Activated CD8-positive, alpha-beta memory T cell treated with anti-CD3 and anti-CD28 coated beads, Interleukin-2, amount 50 U/mL, for 4 hours (primary cell): Measurements from ENCODE around the gene ZSCAN31.
"Not testable (repeated sequence)": the region's sequence is repeated elsewhere in the genome, so short reads cannot be mapped to it uniquely, and the experiment has no call there.

Experiments used
- DNase-seq: peaks from one replicate; pipeline ENCODE4 v3.0.0-alpha.2; 2020

ZSCAN31 gene

DNA sequence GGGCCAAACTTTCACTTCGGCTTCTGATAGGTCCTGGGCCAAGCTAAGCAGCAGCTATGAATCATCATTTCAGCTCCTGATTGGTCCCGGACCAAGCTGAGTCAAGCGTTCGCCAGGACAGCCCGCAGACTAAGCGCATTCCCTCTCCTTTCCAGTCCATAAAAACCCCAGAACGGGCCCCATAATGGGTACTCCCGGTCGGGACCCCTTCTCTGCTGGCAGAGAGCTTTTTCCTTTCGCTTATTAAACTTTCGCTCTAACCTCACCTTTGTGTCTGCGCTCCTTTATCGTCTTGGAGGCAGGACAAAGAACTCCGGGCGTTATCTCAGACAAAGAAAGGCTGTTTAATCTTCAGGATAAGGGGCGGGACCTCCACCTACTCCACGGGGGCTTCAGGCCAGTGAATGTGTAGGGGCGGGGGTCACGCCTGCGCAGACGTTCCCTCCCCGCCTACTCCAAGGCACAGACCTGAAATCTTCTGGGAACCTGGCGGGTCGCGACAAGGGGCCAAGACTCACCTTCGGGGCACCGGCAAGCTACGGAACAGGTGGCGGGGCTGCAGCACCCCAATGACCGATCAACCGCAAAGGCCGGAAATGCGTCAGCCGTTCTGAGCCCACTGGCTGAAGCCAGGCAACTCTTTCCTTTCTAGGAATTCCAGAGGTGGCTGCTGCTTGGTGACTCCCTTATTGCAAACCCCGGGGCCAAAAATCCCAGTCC lies at the start of gene ZSCAN31:
Gene ZSCAN31 (minus strand): TSS at position 585 of the 720 bp plus-strand sequence. CDS start 6,465 bp downstream, outside the sequence.
- DNase-seq = peak; percentile 76

DNA sequence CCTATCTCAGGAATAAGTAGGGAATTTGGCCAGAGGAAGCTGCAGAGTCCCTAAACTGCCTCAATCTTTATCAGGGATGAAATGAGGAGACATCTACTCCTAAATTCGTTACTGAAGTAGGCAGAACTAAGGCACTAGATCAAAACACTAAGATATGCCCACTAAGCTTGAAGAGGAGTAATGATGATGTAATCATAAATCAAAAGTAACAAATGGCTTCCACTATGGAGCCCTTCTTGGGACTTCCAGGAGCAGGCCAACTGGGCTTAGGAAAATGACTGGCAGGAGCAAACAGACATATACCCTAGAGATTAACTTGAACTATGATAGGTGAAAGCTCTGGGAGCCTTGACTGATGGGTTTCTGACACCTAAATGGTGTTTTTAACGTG lies 48.2 kb upstream of the ZSCAN31 start:
- no peak for DNase-seq

DNA sequence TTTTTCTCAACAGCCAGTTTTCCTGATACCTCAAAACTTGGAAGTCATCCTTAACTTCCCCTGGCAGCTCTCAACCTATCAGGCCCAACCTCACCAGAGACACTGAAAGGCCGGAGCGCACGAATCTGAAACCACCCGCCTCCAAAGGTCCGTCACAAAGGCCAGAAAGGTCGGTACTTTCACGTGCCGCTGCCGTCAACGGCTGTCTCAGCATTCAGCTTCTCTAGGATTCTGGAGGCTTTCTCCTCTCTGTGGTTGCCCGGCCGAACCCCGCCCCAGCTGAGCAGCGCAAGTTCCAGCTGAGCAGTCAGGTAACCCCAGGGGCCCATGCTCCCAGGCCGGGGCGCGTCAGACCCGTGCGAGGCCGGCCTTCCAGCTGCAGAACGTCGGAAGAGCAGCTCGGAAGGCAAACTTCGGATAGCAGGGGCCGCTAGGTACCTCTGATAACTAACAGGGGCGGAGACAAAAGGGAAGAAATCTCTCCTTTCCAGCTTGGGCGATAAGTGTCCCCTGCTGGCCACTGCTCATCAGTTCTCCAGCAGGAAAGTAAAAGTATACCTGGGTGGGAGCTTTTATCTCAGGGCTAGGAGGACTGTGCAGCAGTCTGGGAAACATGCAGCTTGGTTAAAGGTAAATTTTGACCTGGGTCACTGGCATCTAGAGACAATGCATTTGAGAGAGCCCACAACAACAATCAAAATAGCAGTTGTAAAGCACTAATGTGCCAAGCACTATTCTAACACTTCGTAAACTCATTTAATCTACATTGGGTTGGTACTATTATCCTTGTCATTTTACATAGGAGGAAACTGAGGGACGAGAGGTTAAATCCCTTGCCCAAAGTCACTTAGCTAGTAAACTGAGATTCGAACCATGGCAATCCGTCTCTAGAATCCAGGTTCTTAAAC lies 47.5 kb upstream of the ZSCAN31 start:
- DNase-seq = peak; percentile 44

DNA sequence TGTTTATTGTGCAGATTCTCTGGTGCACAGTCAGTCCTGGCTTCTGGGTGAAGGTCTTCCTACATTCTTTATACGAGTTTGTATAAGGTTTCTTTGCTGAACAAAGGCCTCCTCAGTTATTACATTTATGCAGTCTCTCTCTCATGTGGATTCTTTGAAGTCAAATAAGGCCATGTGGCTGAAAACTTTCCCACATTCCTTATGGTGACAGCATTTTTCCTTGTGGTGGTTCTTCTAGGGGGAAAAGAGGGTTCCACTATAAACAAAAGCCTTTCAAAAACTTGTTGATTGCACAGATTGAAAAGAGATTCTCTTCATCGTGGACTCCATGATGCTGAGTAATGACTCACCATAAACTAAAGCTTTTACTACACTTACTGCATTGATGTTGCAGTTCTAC lies 44.4 kb upstream of the ZSCAN31 start:
- DNase-seq = no peak

DNA sequence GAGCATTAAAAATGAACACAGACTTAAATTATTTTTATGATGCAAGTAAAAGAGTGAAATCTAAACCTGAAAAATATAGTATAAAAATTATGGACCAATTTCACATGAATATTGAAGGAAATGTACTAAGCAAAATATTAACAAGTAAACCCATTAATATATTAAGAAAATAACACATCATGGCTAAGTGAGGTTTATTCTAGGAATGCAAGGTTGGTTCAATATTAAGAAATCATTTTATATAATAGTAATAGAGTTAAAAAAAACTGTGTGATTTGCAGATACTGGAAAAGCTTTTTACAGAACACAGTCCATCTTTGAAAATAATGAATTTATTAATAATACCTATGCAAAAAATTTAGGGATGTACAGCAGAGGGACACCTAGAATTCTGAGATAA lies 42.7 kb upstream of the ZSCAN31 start:
- no peak for DNase-seq

DNA sequence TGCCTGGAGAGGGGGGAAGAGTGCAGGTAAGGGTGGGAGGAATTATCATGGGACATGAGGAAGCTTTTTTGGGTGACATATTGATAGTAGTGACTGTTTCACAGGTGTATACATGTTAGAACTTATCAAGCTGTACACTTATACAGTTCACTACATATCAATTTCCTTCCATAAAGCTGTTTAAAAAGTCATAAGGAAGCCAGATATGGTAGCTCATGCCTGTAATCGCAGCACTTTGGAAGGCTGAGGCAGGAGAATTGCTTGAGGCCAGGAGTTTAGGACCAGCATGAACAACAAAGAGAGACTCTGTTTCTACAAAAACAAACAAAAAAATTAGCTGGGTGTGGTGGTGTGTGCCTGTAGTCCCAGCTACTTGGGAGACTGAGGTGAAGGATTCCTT lies 41.9 kb upstream of the ZSCAN31 start:
- no peak for DNase-seq

DNA sequence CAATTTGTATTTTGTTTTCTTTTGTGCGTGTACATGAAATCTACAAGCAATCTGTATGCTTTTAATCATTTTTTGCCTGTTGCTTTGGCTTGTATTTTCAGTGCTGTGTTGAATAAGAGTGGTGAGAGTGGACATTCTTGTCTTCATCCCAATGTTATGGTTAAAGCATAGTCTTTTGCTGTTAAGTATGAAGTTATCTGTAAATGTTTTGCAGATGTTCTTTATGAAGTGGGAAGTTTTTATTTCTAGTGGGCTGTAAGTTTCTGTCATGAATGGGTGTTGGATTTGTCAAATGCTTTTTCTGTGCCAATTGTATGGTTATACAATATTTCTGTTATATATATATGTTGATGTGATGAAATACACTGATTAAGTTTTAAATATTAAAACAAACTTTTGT lies 38.0 kb upstream of the ZSCAN31 start:
- DNase-seq = no peak

DNA sequence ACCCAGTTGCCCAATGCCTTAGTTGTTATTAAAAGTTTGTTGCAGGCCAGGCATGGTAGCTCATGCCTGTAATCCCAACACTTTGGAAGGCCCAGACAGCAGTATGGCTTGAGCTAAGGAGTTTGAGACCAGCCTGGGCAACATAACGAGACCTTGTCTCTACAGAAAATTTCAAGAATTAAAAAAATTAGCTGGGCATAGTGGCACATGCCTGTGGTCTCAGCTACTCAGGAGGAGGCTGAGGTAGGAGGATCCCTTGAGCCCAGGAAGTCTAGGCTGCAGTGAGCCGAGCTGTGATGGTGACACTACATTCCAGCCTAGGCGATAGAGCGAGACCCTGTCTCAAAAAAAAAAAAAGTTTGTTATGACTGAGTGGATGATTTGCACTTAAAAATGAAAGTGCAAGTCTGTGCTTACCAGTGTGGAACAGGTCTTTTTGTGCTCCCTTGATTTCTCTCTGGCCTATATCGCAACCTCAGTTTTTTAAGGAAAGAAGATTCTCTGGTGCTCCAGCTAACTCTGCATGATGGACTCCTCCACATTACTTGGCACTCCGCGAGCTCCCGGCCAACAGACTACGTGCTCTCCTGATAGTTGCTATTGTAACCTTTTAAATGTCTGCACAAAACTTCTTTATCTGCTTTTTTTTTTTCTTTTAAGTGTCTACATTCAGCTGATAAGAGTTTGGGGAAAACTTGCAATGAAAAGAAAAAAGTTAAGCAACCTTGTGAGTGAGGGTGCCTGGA lies 35.9 kb upstream of the ZSCAN31 start:
- no peak for DNase-seq

DNA sequence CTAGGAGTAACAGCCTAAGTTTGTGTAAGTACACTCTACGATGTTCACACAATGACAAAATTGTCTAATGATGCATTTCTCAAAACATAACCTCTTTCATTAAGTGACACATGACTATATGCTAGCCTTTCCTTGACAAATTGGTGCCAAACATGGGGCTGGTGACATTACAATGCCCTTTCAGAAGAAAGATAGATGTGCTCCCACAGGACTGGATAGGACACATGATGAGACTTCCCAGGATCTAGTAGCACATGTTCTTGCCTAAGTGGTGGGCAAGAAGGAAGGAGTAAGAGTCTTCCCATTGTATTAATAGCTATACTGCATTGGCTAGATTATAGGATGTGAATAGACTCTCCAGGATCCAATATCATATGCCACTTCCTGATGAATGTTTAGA lies 35.3 kb upstream of the ZSCAN31 start:
- no peak for DNase-seq

DNA sequence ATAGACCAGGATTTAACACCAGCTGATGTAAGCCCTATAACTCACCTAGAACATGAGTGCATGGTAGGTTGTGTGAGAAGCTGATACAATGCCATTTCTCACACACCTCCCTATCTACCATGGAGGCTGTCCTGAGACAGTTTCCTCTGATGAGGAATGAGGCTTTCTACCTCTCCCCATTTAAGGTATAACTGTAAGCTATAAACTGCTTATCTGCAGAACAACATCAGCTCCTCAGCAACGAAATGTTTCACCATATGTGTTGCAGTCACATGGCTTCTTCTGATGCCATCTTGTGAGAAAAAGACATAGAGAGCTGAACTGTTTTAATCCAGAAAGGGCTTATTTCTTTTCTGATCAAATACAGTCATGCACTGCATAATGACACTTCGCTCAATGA lies 34.5 kb upstream of the ZSCAN31 start:
- no peak for DNase-seq

DNA sequence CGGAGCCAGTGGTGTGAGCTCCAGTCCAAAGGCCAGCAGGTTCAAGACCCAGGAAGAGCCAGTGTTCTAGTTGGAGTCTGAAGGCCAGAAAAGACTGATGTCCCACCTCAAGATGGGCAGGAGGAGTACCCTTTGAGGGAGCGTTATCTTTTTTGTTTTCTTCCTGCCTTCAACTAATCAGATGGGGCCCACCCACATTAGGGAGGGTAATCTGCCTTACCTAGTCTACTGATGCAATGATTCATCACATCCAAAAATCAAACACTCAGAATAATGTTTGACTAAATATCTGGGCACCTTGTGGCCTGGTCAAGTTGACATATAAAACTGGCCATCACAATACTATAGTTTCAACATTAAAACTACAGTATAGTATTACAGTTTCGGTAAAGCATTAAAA lies 33.5 kb upstream of the ZSCAN31 start:
- DNase-seq = no peak

DNA sequence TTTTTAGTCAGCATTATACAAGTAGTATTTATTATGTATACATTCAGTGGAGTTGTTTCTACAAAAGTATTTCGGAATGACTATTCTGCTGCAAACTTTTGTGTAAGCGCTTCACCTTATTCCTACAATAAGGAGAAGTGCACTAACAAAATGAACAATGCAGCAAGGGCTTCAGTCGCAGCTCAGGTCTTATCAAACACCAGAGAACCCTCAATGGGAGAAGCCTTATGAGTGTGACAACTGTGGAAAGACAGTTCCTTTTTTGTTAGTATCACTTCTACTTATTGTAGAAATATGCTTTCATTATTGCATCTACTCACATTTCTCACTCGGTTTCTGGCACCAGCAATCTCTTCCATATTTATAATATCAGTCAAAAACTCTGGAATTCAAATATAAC lies 32.6 kb upstream of the ZSCAN31 start:
- no peak for DNase-seq

DNA sequence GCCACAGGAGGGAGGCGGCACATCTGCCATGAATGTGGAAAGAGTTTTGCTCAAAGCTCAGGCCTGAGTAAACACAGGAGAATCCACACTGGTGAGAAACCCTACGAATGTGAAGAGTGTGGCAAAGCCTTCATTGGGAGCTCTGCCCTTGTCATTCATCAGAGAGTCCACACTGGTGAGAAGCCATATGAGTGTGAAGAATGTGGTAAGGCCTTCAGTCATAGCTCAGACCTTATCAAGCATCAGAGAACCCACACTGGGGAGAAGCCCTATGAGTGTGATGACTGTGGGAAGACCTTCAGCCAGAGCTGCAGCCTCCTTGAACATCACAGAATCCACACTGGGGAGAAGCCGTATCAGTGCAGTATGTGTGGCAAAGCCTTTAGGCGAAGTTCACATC lies 29.6 kb upstream of the ZSCAN31 start:
- DNase-seq = not testable (repeated sequence)

DNA sequence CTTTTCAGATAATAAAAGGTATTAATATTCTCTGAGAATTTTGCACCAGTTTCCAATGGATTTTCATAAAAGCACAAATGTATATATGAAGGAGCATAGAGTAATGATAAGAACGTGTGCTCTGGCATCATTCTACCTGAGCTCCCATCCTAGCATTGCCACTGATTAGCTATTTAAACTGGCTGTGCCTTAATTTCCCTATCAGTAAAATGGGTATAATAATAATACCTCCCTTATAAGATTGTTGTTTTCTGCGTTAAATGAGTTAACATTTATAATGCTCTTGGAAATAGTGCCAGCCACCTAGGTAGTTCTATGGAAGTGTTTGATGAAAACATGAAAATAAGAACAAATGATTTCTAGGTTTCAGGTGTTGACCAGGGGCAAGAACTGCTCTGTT lies 25.0 kb upstream of the ZSCAN31 start:
- no peak for DNase-seq

DNA sequence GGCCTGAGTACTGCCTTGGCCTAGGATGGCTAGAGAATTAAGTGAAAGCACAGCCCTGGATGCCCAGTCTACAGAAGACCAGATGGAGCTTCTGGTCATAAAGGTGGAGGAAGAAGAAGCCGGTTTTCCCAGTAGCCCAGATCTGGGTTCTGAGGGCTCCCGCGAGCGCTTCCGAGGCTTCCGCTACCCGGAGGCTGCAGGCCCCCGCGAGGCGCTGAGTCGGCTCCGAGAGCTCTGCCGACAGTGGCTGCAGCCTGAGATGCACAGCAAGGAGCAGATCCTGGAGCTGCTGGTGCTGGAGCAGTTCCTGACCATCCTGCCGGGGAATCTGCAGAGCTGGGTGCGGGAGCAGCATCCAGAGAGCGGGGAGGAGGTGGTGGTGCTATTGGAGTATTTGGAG lies 23.6 kb upstream of the ZSCAN31 start:
- not testable (repeated sequence) for DNase-seq

DNA sequence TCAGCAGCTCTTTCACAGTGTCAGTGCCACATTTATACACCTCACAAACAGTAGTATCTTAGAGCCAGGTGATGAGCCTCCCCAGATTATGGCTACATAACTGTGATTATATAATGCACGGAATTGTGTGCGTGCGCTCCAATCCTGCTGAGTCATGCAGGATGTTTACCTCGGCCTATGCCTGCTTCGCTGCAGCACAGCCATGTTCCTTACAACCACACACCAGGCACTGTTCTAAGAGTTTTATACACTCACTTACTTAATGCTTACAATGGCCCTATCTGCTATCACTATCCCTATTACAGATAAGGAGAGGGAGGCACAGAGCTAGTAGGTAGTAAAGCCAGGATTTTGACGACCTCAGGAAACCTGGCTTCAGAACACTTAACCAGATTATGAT lies 21.1 kb upstream of the ZSCAN31 start:
- no peak for DNase-seq

DNA sequence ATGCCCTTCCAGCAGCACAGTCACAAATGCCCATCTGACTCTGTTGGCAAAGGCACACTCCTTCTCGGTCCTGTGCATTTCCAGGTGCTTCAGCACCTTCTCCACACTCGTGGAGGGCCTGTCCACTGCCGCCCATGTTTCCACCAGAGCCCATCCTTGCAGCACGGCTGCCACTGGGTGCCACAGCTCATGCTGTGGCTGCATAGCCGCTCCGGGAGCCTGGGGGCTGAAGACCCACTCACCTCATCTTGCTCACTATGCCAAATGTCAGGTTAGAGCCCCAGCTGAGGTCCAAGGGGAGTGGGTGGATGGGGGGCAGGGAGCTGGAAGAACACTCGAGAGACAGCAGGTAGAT lies 20.7 kb upstream of the ZSCAN31 start:
- DNase-seq = no peak

DNA sequence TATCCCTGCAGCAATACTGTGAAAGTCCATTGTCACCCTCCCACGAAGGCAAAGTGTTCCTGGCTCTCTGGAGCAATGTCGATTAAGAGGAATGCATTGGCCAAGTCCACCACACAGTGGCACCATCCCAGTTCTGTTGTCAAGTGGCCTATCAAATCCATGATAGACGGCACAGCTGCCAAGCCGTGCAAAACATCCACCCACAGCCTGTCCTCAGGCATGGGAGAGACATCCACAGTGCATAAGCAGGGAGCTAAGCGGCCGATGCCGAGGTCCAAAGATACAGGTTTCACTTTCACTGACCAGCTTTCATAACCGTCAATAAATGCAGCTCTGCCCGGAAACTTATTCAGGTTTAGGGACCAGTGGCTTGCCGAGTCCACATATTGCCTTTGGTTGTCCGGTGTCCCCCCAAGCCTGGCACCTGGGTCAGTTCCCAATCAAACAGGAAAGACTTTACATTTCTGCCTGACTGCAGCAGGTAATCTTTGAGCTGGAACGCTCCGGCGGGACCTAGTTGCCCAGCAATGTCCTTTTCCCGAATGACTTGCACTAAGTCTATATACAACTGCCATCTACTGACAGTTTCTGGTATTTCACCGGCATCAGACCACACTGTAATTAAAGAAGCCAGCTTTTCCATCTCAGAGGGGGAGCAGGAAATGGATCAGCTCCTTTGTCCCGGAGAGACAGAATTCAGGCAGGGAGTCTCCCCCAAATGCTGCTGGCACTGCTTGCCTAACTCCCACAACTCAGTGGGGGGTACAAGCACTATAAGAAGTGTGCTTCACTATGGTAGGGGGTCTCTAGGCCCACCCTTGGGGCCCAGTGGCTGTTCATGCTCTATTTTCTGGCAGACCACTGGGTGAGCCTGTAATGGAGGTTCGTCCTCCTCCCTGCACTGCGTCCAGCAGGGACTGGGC lies 20.1 kb upstream of the ZSCAN31 start:
- DNase-seq = peak; percentile 51

DNA sequence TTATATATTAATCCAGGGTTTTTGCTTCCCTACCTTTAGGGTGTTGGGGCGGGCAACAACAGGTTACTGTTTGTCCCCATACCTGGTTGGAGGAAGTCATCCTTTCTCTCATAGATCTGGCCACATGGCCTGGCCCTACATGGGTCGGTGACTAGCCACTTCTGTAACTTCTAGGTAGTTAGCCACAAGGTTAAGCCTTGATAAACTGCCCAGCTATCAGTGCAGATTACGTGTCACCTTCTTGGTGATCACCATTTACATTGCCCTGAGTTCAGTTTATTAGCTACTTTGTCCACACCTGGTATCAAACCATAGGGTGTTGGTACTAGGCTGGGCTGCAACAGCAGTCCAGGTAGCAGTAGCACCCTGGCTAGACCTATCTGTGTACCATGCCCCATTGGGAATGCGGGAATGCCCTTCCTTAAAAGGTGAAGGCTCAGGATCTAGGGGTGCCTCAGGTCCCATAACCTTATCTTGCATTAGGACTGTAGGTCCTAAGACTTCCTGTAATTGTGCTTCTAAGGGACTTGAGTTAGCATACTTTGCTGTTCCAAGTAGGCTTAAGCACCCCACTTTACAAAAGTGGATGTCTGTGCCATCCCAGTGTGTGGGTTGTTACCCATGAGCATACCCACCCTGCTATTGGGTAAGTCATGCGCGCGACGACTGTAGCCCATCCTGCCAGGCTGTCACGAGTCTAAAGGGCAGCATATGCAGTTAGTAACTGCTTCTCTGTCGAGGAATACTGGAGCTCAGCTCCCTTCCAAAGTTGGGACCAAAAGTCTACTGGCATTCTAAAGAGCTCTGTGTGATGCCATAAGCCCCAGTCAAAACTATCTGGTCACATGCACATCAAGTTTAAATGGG lies 19.0 kb upstream of the ZSCAN31 start:
- DNase-seq = no peak

DNA sequence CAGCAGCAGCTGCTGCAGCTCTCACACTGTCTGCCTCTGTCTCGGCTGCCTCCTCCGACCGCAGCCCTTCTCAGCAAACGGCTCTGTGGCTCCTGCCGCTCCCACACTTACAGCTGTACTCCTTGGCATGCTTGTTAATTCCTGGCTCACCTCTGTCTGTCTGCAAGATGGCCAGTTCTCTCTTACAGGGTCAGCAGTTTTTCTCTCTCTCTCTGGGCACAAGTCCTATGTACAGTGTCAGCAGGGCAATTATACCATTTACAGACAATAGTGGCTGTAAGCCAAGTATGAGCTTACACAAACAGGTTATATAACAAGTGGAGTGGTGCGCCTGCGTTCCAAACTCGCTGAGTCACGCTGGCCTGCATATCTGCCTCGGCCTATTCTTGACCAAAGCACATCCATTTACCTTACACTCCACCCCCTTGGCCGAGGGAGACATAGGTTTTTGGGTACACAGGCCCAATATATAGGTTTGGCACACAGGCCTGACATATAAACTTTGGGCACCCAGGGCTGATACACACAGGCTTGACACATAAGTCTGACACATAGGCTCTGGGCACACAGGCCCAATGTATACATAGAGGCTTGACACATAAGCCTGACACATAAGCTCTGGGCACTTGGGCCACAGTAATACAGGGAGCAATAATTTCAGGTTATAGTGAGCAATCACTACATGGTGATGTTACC lies 18.2 kb upstream of the ZSCAN31 start:
- DNase-seq = no peak

DNA sequence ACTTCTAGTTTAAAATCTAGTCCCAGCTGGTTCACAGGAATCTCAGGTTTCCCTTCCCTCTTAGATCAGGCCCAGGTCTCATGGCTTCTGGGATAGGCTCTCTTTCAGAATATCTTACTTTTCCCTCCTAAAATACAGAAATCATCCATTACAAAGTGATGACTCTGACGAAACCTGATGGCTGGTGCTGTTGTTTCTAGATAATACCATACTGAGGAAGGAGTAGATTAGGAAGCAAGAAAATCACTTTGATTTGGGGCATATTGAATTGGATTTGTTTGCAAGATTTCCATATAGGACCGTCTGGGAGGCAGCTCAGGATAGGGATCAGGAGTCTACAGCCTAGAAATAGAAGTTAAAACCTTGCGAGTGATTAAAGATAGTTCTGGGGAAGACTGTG lies 17.4 kb upstream of the ZSCAN31 start:
- no peak for DNase-seq
